Cardiac septum (tissue), 1 donor: Measurements from ENCODE around the gene ATP10A. TPM values are rescaled to one million over a fixed set of nuclear protein-coding genes. Genes with fewer than 3 reads are reported as not detected.

Experiments used
- DNase-seq: peaks from one replicate; pipeline ENCODE4 v3.0.0-alpha.2; 2020; ENCODE audit warnings: low spot score
- intact Hi-C: fragments of 100-400 bp; cut with DNase I; formaldehyde crosslinking; loops from one replicate; pipeline ENCODE4 v1.14.0; 2022
- total RNA-seq: library from RNA; stranded (reverse); fragmentation: NEBNext Ultra II Directional; extraction: Animal tissue kit (Norgen Biotek cat#: 25700); gene quantifications from one replicate; pipeline ENCODE4 v1.2.1, GENCODE V29; 2021
- donor health status: DM: no; HTN: no; CAD: no.

ATP10A gene
- total RNA-seq, 1 donor from 2014 or later = 0.94 TPM

GRCh38 chr15:25844542-25844941 lies 18.6 kb downstream of the ATP10A start:
- no peak for DNase-seq
- intact Hi-C loops = no loop called here

GRCh38 chr15:25844076-25844475 lies 19.1 kb downstream of the ATP10A start:
- intact Hi-C loops = no loop called here
- no peak for DNase-seq

- DNase-seq = no peak
- intact Hi-C loops = no loop called here
These were observed 23.4 kb downstream of the ATP10A start for GRCh38 chr15:25839638-25840156.

GRCh38 chr15:25838871-25839195 lies 24.3 kb downstream of the ATP10A start:
- intact Hi-C loops = no loop called here
- no peak for DNase-seq

- DNase-seq = no peak
- intact Hi-C loops = no loop called here
These were observed 24.8 kb downstream of the ATP10A start for GRCh38 chr15:25838191-25838870.

DNA sequence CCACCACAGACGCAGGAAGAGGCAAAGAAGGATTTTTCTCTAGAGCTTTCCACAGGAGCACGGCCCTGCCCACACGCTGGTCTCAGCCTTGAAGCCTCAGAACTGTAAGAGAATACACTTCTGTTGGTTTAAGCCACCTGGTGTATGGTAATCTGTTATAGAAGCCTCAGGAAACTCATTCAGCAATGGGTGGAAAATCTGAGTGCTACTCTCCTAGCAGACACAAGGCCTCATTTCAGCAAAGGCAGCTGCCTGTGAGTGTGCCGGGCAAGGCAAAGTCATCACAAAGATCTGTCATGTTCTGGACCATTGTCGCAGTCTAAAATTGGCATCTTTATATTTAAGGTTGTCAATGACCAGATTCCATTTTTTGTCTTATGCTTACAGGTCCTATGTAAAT lies 31.0 kb downstream of the ATP10A start:
- intact Hi-C loops = no loop called here

GRCh38 chr15:25830844-25831451 lies 32.2 kb downstream of the ATP10A start:
- no peak for DNase-seq
- intact Hi-C loops = no loop called here

More for the DNA sequence above, 31.0 kb downstream of the ATP10A start:
- no peak for DNase-seq

- DNase-seq = no peak
- intact Hi-C loops = no loop called here
These were observed 34.1 kb downstream of the ATP10A start for GRCh38 chr15:25829073-25829472.

DNA sequence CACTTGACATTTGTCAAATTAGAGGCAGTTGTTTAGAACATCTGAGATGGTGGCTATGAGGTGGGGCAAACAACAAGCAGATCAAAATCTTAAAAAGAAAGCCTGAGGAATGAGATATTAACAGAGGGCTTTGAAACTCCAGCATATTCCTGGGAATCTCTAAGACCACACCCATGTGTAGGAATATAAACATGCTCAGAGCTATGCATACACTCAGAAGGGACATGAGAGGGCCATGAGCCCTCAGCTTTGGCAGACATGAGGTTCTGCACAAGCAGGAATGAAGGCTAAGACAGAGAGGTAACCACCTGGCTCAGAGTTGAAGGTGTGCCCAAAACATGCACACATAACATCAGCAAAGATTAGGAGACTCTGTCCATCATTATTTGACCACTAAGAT lies 37.9 kb downstream of the ATP10A start:
- intact Hi-C loops = no loop called here
- no peak for DNase-seq

GRCh38 chr15:25824618-25825017 lies 38.5 kb downstream of the ATP10A start:
- DNase-seq = no peak
- intact Hi-C loops = no loop called here

GRCh38 chr15:25812845-25813244 lies 50.3 kb downstream of the ATP10A start:
- DNase-seq = no peak
- intact Hi-C loops = no loop called here

- no peak for DNase-seq
- intact Hi-C loops = no loop called here
These were observed 51.1 kb downstream of the ATP10A start for GRCh38 chr15:25812073-25812472.

DNA sequence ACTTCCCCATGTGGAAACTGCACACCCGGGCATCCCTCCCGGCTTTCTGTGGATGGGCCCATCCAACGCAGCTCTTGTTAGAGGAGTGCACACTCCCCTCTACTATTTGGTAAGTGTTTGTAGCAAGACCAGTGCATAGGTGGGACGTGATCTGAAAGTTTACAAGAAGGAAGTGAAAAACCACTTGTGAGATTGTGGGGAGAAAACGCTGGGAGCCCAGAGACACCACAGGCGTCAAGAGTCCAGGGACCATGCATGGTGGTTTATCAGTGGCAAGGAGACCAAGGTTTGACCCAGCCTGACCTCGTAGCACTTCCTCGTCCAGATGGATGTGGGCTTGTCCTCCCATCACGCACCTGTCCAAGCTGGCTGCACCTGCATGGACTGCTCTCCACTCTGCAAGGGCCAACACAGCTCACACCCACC lies 51.6 kb downstream of the ATP10A start:
- DNase-seq = no peak
- intact Hi-C loops = no loop called here

GRCh38 chr15:25810631-25811091 lies 52.5 kb downstream of the ATP10A start:
- no peak for DNase-seq
- intact Hi-C loops = no loop called here

- intact Hi-C loops = no loop called here
- DNase-seq = no peak
These were observed 53.0 kb downstream of the ATP10A start for GRCh38 chr15:25810154-25810553.

- DNase-seq = no peak
These were observed 56.1 kb downstream of the ATP10A start for GRCh38 chr15:25807063-25807462.

DNA sequence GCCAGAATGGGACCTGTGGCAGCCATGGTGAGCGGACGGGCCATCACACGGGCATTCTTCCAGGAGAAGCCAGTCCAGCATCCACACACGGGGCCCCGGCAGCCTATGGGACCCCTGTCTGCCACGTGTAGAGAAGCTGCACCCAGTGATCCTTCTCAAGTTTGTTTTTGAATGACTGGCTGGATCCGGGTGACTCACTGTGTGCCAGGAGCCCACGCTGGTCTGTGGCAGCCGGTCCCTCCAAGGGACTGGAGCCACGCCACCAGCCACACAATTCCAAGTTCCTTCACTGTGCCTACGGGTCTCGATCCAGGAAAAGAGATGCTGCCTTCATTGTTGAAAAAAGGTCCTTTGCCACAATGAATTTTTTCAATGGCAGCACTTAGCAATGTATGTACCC lies 58.1 kb downstream of the ATP10A start:
- DNase-seq = no peak

More at GRCh38 chr15:25807063-25807462, 56.1 kb downstream of the ATP10A start:
- intact Hi-C loops = no loop called here

DNA sequence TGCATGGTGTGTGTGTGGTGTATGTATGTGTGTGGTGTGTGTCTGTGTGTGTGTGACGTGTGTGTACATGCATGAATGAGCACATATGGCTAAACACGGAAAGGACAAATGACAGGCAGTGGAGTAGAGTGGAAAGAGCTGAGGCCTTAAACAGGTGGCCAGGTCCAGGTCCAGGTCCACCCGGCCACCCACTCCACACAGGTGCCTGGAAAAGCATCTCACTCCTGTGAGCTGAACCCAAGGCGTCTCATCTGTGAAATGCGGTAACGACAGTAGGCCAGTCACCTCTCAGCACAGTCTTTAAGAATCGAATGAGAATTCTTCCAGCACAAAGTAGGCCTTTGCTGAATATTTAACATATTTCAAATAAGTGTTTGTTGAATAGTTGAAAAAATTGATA lies 58.7 kb downstream of the ATP10A start:
- intact Hi-C loops = no loop called here
- no peak for DNase-seq

More for the DNA sequence above, 58.1 kb downstream of the ATP10A start:
- intact Hi-C loops = no loop called here

GRCh38 chr15:25803541-25803940 lies 59.6 kb downstream of the ATP10A start:
- intact Hi-C loops = no loop called here
- DNase-seq = no peak

GRCh38 chr15:25803036-25803435 lies 60.1 kb downstream of the ATP10A start:
- intact Hi-C loops = no loop called here
- no peak for DNase-seq

- intact Hi-C loops = no loop called here
- DNase-seq = no peak
These were observed 60.8 kb downstream of the ATP10A start for GRCh38 chr15:25802285-25802830.
